IPS-18c (cell line): Measurements from ENCODE around the gene CDC42BPB.

ENCODE experiments used
- H3K4me3 ChIP-seq: 2 replicates; pipeline ENCODE4 v1.7.0; 2013; ENCODE audit warnings: low read depth, mild to moderate bottlenecking, low read length, moderate library complexity; ENCODE audit not compliant: insufficient read depth
- H3K9me3 ChIP-seq: one replicate; pipeline ENCODE4 v1.6.1; 2013; ENCODE audit warnings: mild to moderate bottlenecking, low read length, moderate library complexity; ENCODE audit not compliant: control insufficient read depth, insufficient read depth

CDC42BPB gene

GRCh38 chr14:103057372-103058163, at the start of gene CDC42BPB:
TSS of gene CDC42BPB (minus strand) at chr14:103057549. CDS start at chr14:103057173, 376 bp downstream.
- H3K4me3 ChIP-seq, result peak within 1 kb of the TSS; percentile 81
- no peaks in the 10 kb centered on the region for H3K9me3 ChIP-seq

- H3K9me3 ChIP-seq, result no peaks in the 10 kb centered on the region
- H3K4me3 ChIP-seq, result no peak overlapping the region
Observed at GRCh38 chr14:103105580-103106150, 48.3 kb upstream of the CDC42BPB start.

- Histone ChIP-seq H3K4me3 (0 out of 2 replicates have a peak overlapping the region, but pooled peaks have one; percentile 1), H3K9me3 (peaks cover 2% of the 10 kb centered on the region)
Observed at GRCh38 chr14:103104654-103105452, 47.5 kb upstream of the CDC42BPB start.

DNA sequence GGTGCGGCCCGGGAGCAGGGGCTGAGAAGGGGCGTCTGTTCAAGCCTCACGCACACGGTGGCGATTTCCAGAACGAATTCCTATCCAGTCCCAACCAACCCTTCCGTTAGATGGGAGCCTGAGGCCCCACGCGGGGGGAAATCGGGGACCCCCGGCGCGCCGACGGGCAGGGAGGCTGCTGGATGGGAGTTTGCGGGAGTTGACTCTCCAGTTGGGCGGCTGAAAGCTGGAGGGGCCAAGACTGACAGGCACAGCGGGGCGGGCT, 47.0 kb upstream of the CDC42BPB start:
- H3K4me3 ChIP-seq, result no peak overlapping the region

GRCh38 chr14:103103461-103104388, 46.4 kb upstream of the CDC42BPB start:
- H3K4me3 ChIP-seq, result no peak overlapping the region
- peaks cover 2% of the 10 kb centered on the region for H3K9me3 ChIP-seq

More for the DNA sequence above, 47.0 kb upstream of the CDC42BPB start:
- H3K9me3 ChIP-seq, result peaks cover 2% of the 10 kb centered on the region

- Histone ChIP-seq H3K9me3 (peaks cover 2% of the 10 kb centered on the region), H3K4me3 (no peak overlapping the region)
Observed at GRCh38 chr14:103102689-103103260, 45.4 kb upstream of the CDC42BPB start.

DNA sequence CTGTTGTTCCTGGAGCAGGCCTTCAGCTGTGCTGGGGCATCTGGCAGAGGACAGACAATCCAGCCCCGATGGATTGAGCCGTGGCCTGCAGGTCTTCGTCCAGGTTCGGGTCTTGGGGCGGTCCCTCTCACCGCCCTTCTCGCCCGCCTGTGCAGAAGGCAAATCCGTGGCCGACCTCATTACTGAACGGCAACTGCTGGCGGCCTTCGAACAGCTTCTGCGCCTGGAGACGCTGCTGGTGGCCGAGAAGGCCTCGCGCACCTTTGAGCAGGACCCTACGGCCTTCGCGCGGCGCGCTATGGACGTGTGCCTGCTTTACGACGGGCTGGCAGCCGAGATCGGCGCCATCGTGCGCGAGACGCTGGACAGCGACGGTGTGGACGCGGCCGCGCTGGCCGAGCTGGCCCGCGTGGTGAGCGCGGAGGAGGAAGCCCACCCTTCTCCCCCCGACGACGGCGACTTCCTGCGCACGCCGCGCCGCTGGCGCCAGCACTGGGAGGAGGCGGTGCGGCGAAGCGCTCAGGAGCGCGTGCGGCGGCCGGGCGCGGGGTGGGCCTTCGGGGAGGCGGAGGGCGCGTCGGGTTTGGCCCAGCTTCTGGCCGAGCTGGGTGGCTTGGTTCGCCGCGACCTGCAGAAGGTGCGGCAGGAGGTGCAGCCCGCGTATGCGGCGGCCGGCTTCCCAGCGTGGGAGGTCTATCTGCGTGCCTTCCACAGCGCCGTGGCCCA, 44.8 kb upstream of the CDC42BPB start:
- Histone ChIP-seq H3K4me3 (no peak overlapping the region), H3K9me3 (peaks cover 2% of the 10 kb centered on the region)

- H3K9me3 ChIP-seq, result peaks cover 2% of the 10 kb centered on the region
- H3K4me3 ChIP-seq, result no peak overlapping the region
Observed at GRCh38 chr14:103101257-103101962, 44.1 kb upstream of the CDC42BPB start.

DNA sequence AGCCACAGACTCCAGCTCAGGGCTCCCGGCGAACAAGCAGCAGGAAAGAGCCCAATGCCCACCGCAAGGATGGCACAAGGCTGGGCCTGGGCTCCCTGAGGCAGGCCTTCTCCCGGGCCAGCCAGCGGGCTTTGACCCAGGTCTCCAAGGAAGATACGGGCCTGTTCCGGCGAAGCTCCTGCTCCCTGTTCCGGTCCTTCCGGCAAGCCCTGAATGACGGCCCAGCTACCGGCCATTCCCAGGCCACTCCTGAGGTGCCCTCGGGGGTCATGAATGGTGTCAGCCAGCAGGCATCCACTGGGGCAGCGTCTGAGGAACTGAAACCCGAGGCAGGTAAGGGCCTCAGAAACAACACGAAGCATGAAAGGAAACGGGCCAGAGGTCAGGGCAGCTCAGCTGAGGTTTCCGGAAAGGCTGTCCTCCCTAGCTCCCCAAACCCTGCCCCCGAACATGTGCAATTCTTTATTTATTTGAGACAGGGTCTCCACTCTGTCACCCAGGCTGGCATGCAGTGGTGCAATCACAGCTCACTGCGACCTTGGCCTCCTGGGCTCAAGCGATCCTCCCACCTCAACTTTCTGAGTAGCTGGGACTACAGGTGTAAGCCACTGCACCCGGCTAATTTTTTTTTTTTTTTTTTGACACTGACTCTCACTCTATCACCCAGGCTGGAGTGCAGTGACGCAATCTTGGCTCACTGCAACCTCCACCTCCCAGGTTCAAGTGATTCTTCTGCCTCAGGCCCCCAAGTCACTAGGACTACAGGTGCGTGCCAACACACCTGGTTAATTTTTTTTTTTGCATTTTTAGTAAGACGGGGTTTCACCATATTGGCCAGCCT, 43.2 kb upstream of the CDC42BPB start:
- H3K4me3 ChIP-seq, result no peak overlapping the region; the same call in 1 of the 2 replicates
- H3K9me3 ChIP-seq, result peaks cover 2% of the 10 kb centered on the region

GRCh38 chr14:103099733-103100280, 42.5 kb upstream of the CDC42BPB start:
- Histone ChIP-seq H3K4me3 (no peak overlapping the region), H3K9me3 (peaks cover 2% of the 10 kb centered on the region)

GRCh38 chr14:103099081-103099732, 41.9 kb upstream of the CDC42BPB start:
- no peak overlapping the region; the same call in 1 of the 2 replicates for H3K4me3 ChIP-seq

GRCh38 chr14:103097994-103098957, 40.9 kb upstream of the CDC42BPB start:
- H3K4me3 ChIP-seq, result no peak overlapping the region
- peaks cover 2% of the 10 kb centered on the region for H3K9me3 ChIP-seq

More at GRCh38 chr14:103099081-103099732, 41.9 kb upstream of the CDC42BPB start:
- H3K9me3 ChIP-seq, result peaks cover 2% of the 10 kb centered on the region
